Neural progenitor cell (in vitro differentiated cells): ENCODE data around the gene DTD1.

Experiments
- EZH2 ChIP-seq: fragments of 200-600 bp; sonication (generic); IDR thresholded peaks from 2 replicates; pipeline ENCODE4 v1.6.1; 2017; ENCODE audit warnings: antibody characterized with exemption, mild to moderate bottlenecking, moderate library complexity
- TF ChIP-seq, protein P1 (sequence below): fragments of 200-600 bp; sonication (generic); IDR thresholded peaks from 2 replicates; pipeline ENCODE4 v1.5.1; 2017; ENCODE audit warnings: antibody characterized with exemption, mild to moderate bottlenecking

DNA sequence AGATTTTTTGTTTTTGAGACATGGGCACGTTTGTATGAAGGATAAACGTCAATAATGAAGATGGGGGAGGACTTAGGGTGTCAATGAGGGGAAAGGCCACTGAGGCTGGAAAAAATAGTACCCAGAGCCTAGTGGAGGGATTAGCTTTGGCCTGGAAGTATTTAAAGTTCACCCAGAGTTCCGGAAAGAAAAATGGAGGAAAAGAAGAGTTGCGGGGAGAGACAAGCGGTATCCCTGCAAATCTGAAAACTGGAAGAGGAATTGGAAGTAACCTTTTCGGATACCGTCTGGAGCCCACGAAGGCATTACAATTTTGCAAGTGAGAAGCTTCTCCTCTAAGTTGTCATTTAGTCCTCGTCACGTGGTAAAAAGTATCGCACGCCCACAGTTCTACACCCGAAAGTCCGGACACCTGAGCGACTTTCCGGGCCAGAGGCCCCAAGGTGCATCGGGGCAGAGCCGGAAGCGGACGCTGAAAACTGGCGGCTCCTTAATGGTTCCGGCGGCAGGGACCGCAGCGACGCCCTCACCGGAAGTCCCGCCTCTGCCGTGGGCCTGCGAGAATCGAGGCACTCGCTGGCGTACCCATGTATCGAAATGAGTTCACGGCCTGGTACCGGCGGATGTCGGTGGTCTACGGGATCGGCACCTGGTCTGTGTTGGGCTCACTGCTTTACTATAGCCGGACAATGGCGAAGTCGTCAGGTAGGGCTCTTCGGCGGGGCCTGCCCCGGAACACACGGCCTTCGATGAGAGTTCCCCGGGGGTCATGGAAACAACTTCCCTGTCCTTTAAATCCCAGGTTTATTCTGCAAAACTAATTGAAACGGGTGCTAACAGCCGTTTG lies 20.7 kb upstream of the DTD1 start, which contains the start of gene SMIM26:
- TF ChIP-seq, protein P1, sequence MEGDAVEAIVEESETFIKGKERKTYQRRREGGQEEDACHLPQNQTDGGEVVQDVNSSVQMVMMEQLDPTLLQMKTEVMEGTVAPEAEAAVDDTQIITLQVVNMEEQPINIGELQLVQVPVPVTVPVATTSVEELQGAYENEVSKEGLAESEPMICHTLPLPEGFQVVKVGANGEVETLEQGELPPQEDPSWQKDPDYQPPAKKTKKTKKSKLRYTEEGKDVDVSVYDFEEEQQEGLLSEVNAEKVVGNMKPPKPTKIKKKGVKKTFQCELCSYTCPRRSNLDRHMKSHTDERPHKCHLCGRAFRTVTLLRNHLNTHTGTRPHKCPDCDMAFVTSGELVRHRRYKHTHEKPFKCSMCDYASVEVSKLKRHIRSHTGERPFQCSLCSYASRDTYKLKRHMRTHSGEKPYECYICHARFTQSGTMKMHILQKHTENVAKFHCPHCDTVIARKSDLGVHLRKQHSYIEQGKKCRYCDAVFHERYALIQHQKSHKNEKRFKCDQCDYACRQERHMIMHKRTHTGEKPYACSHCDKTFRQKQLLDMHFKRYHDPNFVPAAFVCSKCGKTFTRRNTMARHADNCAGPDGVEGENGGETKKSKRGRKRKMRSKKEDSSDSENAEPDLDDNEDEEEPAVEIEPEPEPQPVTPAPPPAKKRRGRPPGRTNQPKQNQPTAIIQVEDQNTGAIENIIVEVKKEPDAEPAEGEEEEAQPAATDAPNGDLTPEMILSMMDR = no peak
- no peak for TF ChIP-seq EZH2
